Right renal pelvis (tissue), 4 donors: ENCODE data around the gene GTPBP3. TPM values are rescaled to one million over a fixed set of nuclear protein-coding genes. Genes with fewer than 3 reads are reported as not detected.

ENCODE experiments used
- DNase-seq, 4 donors: peaks; one replicate each; pipeline ENCODE4 v3.0.0-alpha.2; 2013; ENCODE audit warnings: low read depth in 4 of 4, low spot score in 3 of 4, missing footprints in 1 of 4
- polyA plus RNA-seq, 4 donors: library from polyadenylated mRNA; unstranded; fragments of 120-200 nt; gene quantifications; one replicate each; pipeline ENCODE4 v1.2.1, GENCODE V29; 2013; ENCODE audit not compliant: insufficient read length in 4 of 4

GTPBP3 gene
- polyA plus RNA-seq, 4 donors: 15.3 to 20.8 (median 18.7) TPM

GRCh38 chr19:17307876-17308377, 29.4 kb upstream of the GTPBP3 start:
- DNase-seq: no peak

GRCh38 chr19:17309198-17309964, 28.0 kb upstream of the GTPBP3 start, which contains the start of gene DDA1:
Gene DDA1 (plus strand): TSS chr19:17309563. CDS start chr19:17309655, 92 bp downstream.
- DNase-seq: peak; percentile 95 to 99 (median 98)

- DNase-seq: no peak
Measured at GRCh38 chr19:17309965-17310461, 27.3 kb upstream of the GTPBP3 start.

GRCh38 chr19:17311455-17312188, 25.7 kb upstream of the GTPBP3 start:
- no peak for DNase-seq

GRCh38 chr19:17312189-17313113, 24.9 kb upstream of the GTPBP3 start:
- no peak for DNase-seq

- no peak for DNase-seq
Measured at GRCh38 chr19:17314007-17314593, 23.3 kb upstream of the GTPBP3 start.

- no peak for DNase-seq
Measured at GRCh38 chr19:17318966-17319365, 18.4 kb upstream of the GTPBP3 start.

GRCh38 chr19:17319473-17320238, 17.7 kb upstream of the GTPBP3 start:
- DNase-seq: no peak

GRCh38 chr19:17320435-17320834, 16.9 kb upstream of the GTPBP3 start:
- DNase-seq: no peak

GRCh38 chr19:17321655-17322489, 15.5 kb upstream of the GTPBP3 start:
- no peak for DNase-seq

- DNase-seq: no peak
Measured at GRCh38 chr19:17322854-17323253, 14.5 kb upstream of the GTPBP3 start.

GRCh38 chr19:17323300-17323963, 13.9 kb upstream of the GTPBP3 start:
- DNase-seq: no peak

GRCh38 chr19:17323964-17324332, 13.4 kb upstream of the GTPBP3 start:
- DNase-seq: no peak

- DNase-seq: no peak
Measured at GRCh38 chr19:17324357-17325114, 12.8 kb upstream of the GTPBP3 start.

- DNase-seq: no peak
Measured at GRCh38 chr19:17325133-17325532, 12.2 kb upstream of the GTPBP3 start.

GRCh38 chr19:17325881-17326594, 11.3 kb upstream of the GTPBP3 start:
- no peak for DNase-seq

GRCh38 chr19:17326595-17326966, 10.8 kb upstream of the GTPBP3 start:
- no peak for DNase-seq
